IMR-90 (cell line): ENCODE data around the gene MPV17. TPM values are rescaled to one million over a fixed set of nuclear protein-coding genes. Genes with fewer than 3 reads are reported as not detected.

Experiments
- ATAC-seq: fragments of 200-7000 bp; cut with Tn5 transposase; 2 replicates; pipeline ENCODE4 v1.9.1; 2020; ENCODE audit warnings: low read depth, mild to moderate bottlenecking, moderate library complexity
- BruUV-seq: library from RNA; stranded (reverse); fragments of 400-500 nt; replicated peaks from 2 replicates; lab custom pipeline; 2021; lab: Mats Ljungman, UMichigan
- CTCF ChIA-PET: fragments of 300-600 bp; formaldehyde crosslinking; extraction: SDS; loops from one replicate; lab custom pipeline; 2021; ENCODE audit warnings: antibody characterized with exemption; lab: Yijun Ruan, JAX
- POLR2A ChIA-PET: fragments of 300-600 bp; sonication (Branson Sonifier 250); formaldehyde crosslinking; loops from one replicate; lab custom pipeline; 2022; ENCODE audit warnings: antibody characterized with exemption; ENCODE audit not compliant: unreplicated experiment; lab: Charles Lee
- DNase-seq: peaks from one replicate; pipeline ENCODE4 v3.0.0; 2013
- H2AFZ ChIP-seq: replicated peaks from 2 replicates; pipeline ENCODE3; 2013; ENCODE audit warnings: low read length, mild to moderate bottlenecking; ENCODE audit not compliant: poor library complexity
- H2AK5ac ChIP-seq: 2 replicates; pipeline ENCODE4 v1.6.1; 2013; ENCODE audit warnings: low read depth, low read length, inconsistent platforms
- H2AK9ac ChIP-seq: replicated peaks from 2 replicates; pipeline ENCODE3; 2013; ENCODE audit warnings: mild to moderate bottlenecking, low read depth, low read length, moderate library complexity; ENCODE audit not compliant: poor library complexity
- H2BK120ac ChIP-seq: 2 replicates; pipeline ENCODE4 v1.6.1; 2013; ENCODE audit warnings: low read depth, low read length, inconsistent platforms
- H2BK15ac ChIP-seq: 3 replicates; pipeline ENCODE4 v1.6.1; 2013; ENCODE audit warnings: low read depth, low read length, inconsistent platforms
- H2BK20ac ChIP-seq: 2 replicates; pipeline ENCODE4 v1.6.1; 2013; ENCODE audit warnings: low read depth, mild to moderate bottlenecking, inconsistent platforms, low read length, moderate library complexity
- H2BK5ac ChIP-seq: 2 replicates; pipeline ENCODE4 v1.6.1; 2013; ENCODE audit warnings: mild to moderate bottlenecking, low read depth, low read length, inconsistent platforms; ENCODE audit not compliant: poor library complexity, severe bottlenecking
- H3K14ac ChIP-seq: replicated peaks from 2 replicates; pipeline ENCODE4 v1.6.1; 2013; ENCODE audit warnings: low read depth, low read length, inconsistent platforms
- H3K18ac ChIP-seq: 2 replicates; pipeline ENCODE4 v1.6.1; 2013; ENCODE audit warnings: low read depth, low read length, control low read depth
- H3K23ac ChIP-seq: 2 replicates; pipeline ENCODE4 v1.6.1; 2013; ENCODE audit warnings: low read depth, low read length, inconsistent platforms
- H3K27ac ChIP-seq: 2 replicates; pipeline ENCODE4 v1.5.1; 2013; ENCODE audit warnings: mild to moderate bottlenecking, control low read depth, low read length; ENCODE audit not compliant: insufficient read depth
- H3K27me3 ChIP-seq: 2 replicates; pipeline ENCODE4 v1.6.1; 2013; ENCODE audit warnings: low read length; ENCODE audit not compliant: control insufficient read depth, insufficient read depth
- H3K36me3 ChIP-seq: 2 replicates; pipeline ENCODE4 v1.6.1; 2013; ENCODE audit warnings: low read length, mixed read lengths; ENCODE audit not compliant: control insufficient read depth, insufficient read depth
- H3K4ac ChIP-seq: 2 replicates; pipeline ENCODE4 v1.6.1; 2013; ENCODE audit warnings: low read depth, low read length, inconsistent platforms
- H3K4me1 ChIP-seq: 2 replicates; pipeline ENCODE4 v1.6.1; 2013; ENCODE audit warnings: low read length, mixed read lengths; ENCODE audit not compliant: control insufficient read depth, insufficient read depth
- H3K4me2 ChIP-seq: 2 replicates; pipeline ENCODE4 v1.6.1; 2013; ENCODE audit warnings: low read depth, mild to moderate bottlenecking, control low read depth, low read length, moderate library complexity
- H3K4me3 ChIP-seq: 2 replicates; pipeline ENCODE4 v1.5.1; 2013; ENCODE audit warnings: low read depth, mild to moderate bottlenecking, control low read depth, low read length, moderate library complexity; ENCODE audit not compliant: insufficient read depth
- H3K56ac ChIP-seq: 2 replicates; pipeline ENCODE4 v1.6.1; 2013; ENCODE audit warnings: low read length, inconsistent platforms; ENCODE audit not compliant: insufficient read depth; ENCODE audit errors: extremely low read depth
- H3K79me1 ChIP-seq, 2 experiments: 2 replicates each; pipeline ENCODE4 v1.6.1; 2013; ENCODE audit warnings: low read length in 2 of 2, inconsistent platforms in 1 of 2, low read depth in 1 of 2
- H3K9ac ChIP-seq: 2 replicates; pipeline ENCODE4 v1.6.1; 2013; ENCODE audit warnings: low read depth, low read length, control low read depth
- H3K9me1 ChIP-seq: 2 replicates; pipeline ENCODE4 v1.6.1; 2013; ENCODE audit warnings: low read length, inconsistent platforms; ENCODE audit not compliant: insufficient read depth
- H3K9me3 ChIP-seq: 2 replicates; pipeline ENCODE4 v1.6.1; 2013; ENCODE audit warnings: low read length; ENCODE audit not compliant: control insufficient read depth, insufficient read depth
- H4K20me1 ChIP-seq: 2 replicates; pipeline ENCODE4 v1.6.1; 2013; ENCODE audit warnings: low read length, inconsistent platforms; ENCODE audit not compliant: insufficient read depth
- H4K5ac ChIP-seq: 2 replicates; pipeline ENCODE4 v1.6.1; 2013; ENCODE audit warnings: mild to moderate bottlenecking, low read depth, low read length, control low read depth
- H4K8ac ChIP-seq, 2 experiments: 2 replicates each; pipeline ENCODE4 v1.6.1; 2013; ENCODE audit warnings: low read depth in 2 of 2, low read length in 2 of 2, control low read depth in 1 of 2, inconsistent platforms in 1 of 2
- H4K91ac ChIP-seq: 2 replicates; pipeline ENCODE4 v1.6.1; 2013; ENCODE audit warnings: low read depth, low read length, inconsistent platforms; ENCODE audit not compliant: insufficient read depth
- CEBPB ChIP-seq: IDR thresholded peaks from 2 replicates; pipeline ENCODE4 v1.6.1; 2012; ENCODE audit warnings: low read depth, low read length, improper control_type of control experiment
- CHD1 ChIP-seq: IDR thresholded peaks from 2 replicates; pipeline ENCODE4 v1.6.1; 2012; ENCODE audit warnings: low read depth, low read length, improper control_type of control experiment
- ELK1 ChIP-seq: fragments of 150-350 bp; IDR thresholded peaks from 2 replicates; pipeline ENCODE4 v1.6.1; 2016; ENCODE audit warnings: low read depth, mild to moderate bottlenecking, low read length, moderate library complexity, borderline replicate concordance
- FOS ChIP-seq: fragments of 150-350 bp; IDR thresholded peaks from 2 replicates; pipeline ENCODE4 v1.6.1; 2016; ENCODE audit warnings: low read depth, low read length
- RCOR1 ChIP-seq: IDR thresholded peaks from 2 replicates; pipeline ENCODE4 v1.6.1; 2012; ENCODE audit warnings: mild to moderate bottlenecking, low read length, improper control_type of control experiment; ENCODE audit not compliant: insufficient replicate concordance
- SMC3 ChIP-seq: fragments of 150-350 bp; IDR thresholded peaks from 2 replicates; pipeline ENCODE4 v1.6.1; 2016; ENCODE audit warnings: low read depth, mild to moderate bottlenecking, antibody characterized with exemption, low read length, moderate library complexity
- WGBS, 2 experiments: methylation state at CpG; one replicate each; pipeline versions ENCODE4 v1.1.5 to v1.1.7; 2013; ENCODE audit warnings: missing lambda C conversion rate in 2 of 2; ENCODE audit not compliant: insufficient read length in 1 of 2; ENCODE audit errors: extremely low coverage in 2 of 2; 5-methylcytosine and 5-hydroxymethylcytosine counted together
- dilution Hi-C: fragments of 300-500 bp; cut with HindIII; formaldehyde crosslinking; loops from one replicate; pipeline ENCODE4 v1.14.3; 2018; ENCODE audit warnings: low sequenced_read_pairs; ENCODE audit not compliant: unreplicated experiment
- in situ Hi-C: fragments of 300-500 bp; cut with MboI; formaldehyde crosslinking; loops from 3 replicates; pipeline ENCODE4 v1.14.3; 2019; ENCODE audit warnings: low sequenced_read_pairs, inconsistent platforms, mixed read lengths
- intact Hi-C: fragments of 100-400 bp; cut with micrococcal nuclease; formaldehyde crosslinking; loops from 2 replicates; pipeline ENCODE4 v1.10.0; 2022
- polyA plus RNA-seq, 3 experiments: library from polyadenylated mRNA; depleted of rRNA; stranded (reverse); fragments of >200 nt; gene quantifications; 2 replicates each; pipeline ENCODE4 v1.2.3, GENCODE V29; 2012; ENCODE audit warnings: low replicate concordance in 1 of 3
- total RNA-seq: library from RNA; depleted of rRNA; stranded (reverse); fragments of >200 nt; gene quantifications from 2 replicates; pipeline ENCODE4 v1.2.3, GENCODE V29; 2012

Gene MPV17
- total and polyA plus RNA-seq, 2 of the 4 experiments (the other 2 are of a cell fraction), result 70.4 to 160 TPM

- H4K91ac ChIP-seq, result no peak overlapping the region
- no peak overlapping the region for H3K56ac ChIP-seq
- H2BK20ac ChIP-seq, result 0 out of 2 replicates have a peak overlapping the region, but pooled peaks have one; percentile 21
- no peak overlapping the region for H2AK9ac ChIP-seq
- WGBS, 2 experiments, result no CpG with 5 or more reads among the region's 3 CpGs
- no peak overlapping the region for H3K4me3 ChIP-seq
- no peak overlapping the region for H3K4me2 ChIP-seq
- ChIA-PET POLR2A (no interaction called here), CTCF (interaction anchor here (1.2 to 4.1 kb wide), 5 partner anchors 10 to 22 kb away, joined by 3 to 34 read pairs (median 9); no protein-coding TSS in a partner anchor)
- peaks cover 9% of the 10 kb centered on the region for H3K27me3 ChIP-seq
- no peaks in the 10 kb centered on the region for H4K20me1 ChIP-seq
- H3K27ac ChIP-seq, result peak overlapping the region; percentile 47; the same call in 1 of the 2 replicates
- no peaks in the 10 kb centered on the region for H3K36me3 ChIP-seq
- ATAC-seq (peak; percentile 19), DNase-seq (no peak)
- H4K5ac ChIP-seq, result no peak overlapping the region
- H3K9me3 ChIP-seq, result no peaks in the 10 kb centered on the region
- H2AK5ac ChIP-seq, result peak overlapping the region; percentile 20; the same call in 1 of the 2 replicates
- dilution Hi-C loops, result no loop called here
- H2AFZ ChIP-seq, result no peak overlapping the region
- peaks cover 29% of the 10 kb centered on the region for H3K4me1 ChIP-seq
- peak overlapping the region; percentile 27 for H2BK5ac ChIP-seq
- H3K23ac ChIP-seq, result no peak overlapping the region
- in situ Hi-C loops, result loop anchor here (5.0 kb wide), 1 partner anchor 184 kb away; no protein-coding TSS in a partner anchor
- H3K18ac ChIP-seq, result no peak overlapping the region; the same call in 1 of the 2 replicates
- TF ChIP-seq ELK1 (no peak), SMC3 (no peak), CEBPB (no peak), FOS (no peak), RCOR1 (no peak), CHD1 (no peak)
- H3K9me1 ChIP-seq, result peaks cover 17% of the 10 kb centered on the region
- no peak overlapping the region for H3K14ac ChIP-seq
- no peak overlapping the region for H2BK15ac ChIP-seq
- no peaks in the 10 kb centered on the region for H3K79me1 ChIP-seq
- no peak overlapping the region for H3K9ac ChIP-seq
- intact Hi-C loops, result loop anchor here (1.0 to 2.0 kb wide), 3 partner anchors 12 to 182 kb away; partner anchors contain the start of genes ATRAID and SLC5A6
- H2BK120ac ChIP-seq, result 0 out of 2 replicates have a peak overlapping the region, but pooled peaks have one; percentile 16
- no peak overlapping the region; the same call in 1 of the 2 replicates for H3K4ac ChIP-seq
- H4K8ac ChIP-seq, result no peak overlapping the region
- BruUV-seq, result no TSS peak
Observed at GRCh38 chr2:27280826-27281225, 42.1 kb downstream of the MPV17 start.
